ENCODE results near the gene SHPK.

The SHPK gene

DNA sequence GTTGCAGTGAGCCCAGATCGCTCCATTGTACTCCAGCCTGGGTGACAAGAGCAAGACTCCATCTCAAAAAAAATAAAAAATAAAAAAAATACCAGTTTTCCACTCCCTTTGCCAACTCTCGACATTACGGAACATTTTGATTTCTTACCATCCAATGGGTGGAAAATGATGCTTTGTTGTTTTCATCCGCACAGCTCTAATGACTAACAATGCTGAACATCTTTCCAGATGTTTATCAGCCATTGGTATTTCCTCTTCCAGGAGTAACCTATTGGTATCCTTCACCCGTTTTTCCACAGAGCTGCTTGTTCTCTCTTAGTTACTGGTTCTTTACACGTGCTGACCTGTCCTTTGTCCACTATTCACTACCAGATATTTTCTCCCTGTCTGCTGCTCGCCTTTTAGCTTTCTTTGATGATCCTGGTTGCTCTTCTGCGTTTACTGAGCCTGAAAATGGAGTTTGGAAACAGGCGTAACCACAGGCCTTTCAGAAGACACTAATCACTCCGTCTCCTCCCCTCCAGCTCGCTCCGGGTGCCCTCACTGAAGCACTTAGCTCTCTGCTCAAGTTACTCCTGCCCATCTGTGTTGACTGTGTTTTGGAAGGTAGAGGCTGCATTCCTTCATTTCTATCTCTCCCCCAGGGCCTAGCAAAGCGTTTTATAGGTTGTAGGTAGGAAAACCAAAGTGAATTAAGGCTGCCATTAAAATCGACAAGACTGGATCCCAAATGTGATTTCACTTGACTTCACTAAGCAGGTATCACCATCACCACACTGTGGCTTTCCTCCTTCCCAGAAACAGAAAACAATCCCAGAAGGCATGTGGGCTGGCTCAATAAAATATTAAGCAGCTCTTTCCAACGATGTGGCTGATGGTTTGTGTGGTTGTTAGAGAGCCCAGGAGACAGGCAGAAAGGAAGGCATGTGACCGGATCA is 8.9 kb downstream of the SHPK start:
- no peak for DNase-seq

DNA sequence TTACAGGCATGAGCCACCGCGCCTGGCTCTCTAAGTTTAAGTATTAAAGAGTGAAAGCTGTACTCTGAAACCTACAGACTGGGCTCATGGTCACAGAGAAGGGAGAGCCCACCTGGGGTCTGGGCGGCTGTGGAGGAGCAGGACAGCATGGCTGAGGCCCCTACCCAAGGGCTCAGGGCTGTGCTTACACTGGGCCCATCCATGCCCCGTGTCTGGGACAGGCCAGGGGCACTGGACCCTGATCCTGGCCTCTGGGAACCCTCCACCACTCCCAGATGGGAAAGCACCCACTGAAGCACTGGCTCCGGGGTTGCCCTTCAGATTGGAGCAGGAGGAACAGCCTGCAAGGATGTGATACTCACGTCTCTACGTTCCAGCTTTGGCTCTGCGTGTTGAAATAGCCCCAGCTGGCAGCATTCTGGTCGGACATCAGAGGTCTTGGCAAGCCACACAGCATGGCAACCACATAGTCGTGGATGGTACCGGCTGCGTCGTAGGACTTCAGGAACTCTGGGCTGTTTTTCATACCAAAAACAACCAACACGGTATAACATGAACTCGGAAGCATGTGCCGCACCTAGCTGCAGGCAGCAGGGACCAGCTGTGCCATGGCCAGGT is 13.0 kb downstream of the SHPK start:
- DNase-seq, result no peak

DNA sequence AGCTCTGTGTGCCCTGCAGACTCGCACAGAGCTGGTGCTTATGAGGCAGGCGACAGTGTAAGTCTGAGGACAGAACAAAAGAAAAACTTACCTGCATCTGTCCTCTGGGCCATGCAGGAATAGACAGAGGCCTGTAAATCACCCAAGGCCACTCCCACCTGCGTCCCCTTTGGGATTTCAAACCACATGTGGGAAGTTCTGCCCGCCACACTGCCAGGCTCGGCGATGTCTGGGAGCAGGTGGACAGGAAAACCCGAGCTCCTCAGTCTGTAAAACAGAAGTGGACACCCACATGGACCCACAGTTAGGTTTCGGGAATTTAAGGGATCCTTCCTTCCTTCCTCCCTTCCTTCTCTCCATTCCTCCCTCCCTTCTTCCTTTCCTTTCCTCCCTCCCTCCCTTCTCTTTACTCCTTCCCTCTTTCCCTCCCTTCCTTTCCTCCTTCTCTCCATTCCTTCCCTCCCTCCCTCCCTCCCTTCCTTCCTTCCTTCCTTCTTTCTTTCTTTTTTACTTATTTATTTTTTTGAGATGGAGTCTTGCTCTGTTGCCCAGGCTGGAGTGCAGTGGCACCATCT is 14.8 kb downstream of the SHPK start:
- DNase-seq, result no peak

DNA sequence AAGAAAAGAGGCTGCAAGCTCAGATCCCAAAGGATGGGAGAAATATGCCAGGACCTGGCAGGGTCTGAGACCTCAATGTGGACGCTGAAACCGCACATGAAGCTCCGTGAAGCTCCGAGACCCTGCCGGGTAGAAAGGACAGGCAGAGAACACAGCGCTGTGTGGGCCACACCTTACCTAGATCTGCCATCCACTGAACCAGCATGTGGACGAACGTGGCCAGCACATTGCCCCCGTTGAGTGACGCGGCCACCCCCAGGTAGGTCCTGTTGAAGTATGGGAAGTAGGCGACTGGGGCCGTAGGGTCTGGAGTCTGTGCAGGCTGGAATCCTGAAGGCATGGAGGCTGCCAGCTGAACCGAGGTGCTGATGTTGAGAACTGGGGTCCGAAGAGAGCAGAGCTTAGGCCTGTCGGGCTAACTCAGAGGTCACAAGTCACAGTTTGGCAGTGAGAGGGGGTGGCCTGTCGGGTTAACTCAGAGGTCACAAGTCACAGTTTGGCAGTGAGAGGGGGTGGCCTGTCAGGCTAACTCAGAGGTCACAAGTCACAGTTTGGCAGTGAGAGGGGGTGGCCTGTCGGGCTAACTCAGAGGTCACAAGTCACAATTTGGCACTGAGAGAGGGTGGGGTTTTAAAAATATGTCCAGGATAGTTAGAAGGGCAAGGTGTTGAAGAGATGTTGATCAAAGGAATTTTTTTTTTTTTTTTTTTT is 20.7 kb downstream of the SHPK start:
- DNase-seq, result no peak

DNA sequence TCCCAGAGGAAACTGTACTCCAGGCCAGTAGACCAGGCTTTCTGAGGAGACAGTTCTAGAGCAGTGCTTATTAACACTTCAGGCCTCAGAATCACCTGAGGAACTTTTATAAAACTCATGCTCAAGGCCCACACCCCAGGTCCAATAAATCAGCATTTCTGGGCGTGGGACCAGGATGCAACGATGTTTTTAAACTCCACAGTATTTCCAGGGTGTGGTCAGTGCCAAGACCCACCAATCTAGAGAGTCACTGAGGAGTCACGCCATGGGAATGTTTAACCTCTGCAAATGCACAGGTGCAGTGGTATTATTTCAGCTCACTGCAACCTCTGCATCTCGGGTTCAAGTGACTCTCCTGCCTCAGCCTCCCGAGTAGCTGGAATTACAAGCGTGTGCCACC is 22.9 kb downstream of the SHPK start:
- no peak for DNase-seq

- DNase-seq, result no peak
Measured at GRCh38 chr17:3610523-3610922, 25.5 kb downstream of the SHPK start.

GRCh38 chr17:3609689-3610088 is 26.4 kb downstream of the SHPK start:
- no peak for DNase-seq

DNA sequence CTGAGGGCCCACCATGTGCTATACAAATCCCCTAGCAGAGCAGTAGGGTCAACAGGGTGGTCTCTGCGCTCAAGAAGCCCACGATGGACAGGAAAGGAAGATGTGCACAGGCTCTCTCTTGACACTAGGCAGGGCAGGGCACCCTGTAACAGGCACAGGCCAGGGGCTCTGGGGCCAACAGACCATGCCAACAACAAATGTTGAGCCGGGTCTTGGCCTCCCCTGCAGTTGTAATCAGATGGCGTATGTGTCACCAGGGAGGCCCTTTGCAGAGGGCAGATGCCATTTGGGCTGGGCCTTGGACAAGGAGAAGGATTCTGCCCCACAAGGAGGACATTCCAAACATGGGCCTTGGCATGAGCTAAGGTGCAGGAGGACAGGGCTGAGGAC is 32.2 kb downstream of the SHPK start:
- DNase-seq, result no peak

DNA sequence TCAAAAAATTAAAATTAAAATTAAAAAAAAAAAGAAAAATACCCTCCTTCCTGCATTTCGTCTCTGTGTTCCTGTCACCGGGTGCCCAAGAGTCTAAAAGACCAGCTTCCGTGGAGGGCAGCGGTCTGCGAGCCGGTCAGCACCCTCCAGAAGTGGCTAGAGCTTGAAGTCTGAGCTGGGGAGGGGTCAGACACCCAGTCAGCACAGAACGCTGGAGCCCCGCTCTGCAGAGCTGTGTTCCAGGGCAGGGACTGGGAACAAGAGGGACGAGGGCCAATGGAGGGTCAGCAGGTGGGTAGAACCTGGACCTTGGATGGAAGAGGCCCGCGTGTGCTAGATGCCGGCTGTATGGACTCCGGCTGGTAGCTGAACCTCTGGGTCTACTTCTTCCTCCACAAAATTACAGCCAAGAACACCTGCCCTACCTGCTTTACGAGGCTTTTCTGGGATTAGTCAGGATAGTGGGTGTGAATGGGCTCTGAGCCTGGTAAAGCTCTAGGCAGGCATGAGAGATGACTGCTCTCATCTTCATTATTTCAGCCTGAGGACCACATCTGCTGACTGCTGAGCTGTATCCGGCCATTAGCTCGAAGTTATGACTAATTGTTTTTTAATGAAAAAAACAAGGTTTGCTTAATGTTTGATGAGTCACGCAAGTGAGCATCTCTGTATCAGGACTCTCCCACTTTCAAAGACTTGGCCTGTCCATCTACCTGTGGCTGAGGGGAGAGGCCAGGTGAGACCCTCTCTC is 32.8 kb downstream of the SHPK start:
- DNase-seq, result no peak

DNA sequence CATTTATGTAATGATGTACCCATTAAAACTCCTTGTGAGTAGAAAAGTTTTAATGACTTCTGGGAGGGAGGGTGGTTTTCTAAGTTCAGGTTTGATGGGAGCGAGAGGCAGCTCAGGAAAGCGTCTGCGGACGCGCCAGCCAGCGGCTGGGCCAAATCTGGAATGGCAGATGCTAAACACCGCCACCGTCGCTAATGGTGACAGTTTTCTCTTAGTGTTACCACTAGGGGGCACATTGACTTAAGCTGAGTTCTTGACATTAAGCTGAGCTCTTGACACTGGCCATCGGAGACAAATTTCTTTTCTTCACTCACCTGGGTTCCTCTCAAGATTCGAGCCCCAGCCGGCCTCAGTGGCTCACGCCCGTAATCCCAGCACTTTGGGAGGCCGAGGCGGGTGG is 33.6 kb downstream of the SHPK start:
- DNase-seq, result no peak

- no peak for DNase-seq
Measured at GRCh38 chr17:3600529-3601205, 35.4 kb downstream of the SHPK start.

GRCh38 chr17:3598078-3598477 is 38.0 kb downstream of the SHPK start:
- DNase-seq, result no peak

DNA sequence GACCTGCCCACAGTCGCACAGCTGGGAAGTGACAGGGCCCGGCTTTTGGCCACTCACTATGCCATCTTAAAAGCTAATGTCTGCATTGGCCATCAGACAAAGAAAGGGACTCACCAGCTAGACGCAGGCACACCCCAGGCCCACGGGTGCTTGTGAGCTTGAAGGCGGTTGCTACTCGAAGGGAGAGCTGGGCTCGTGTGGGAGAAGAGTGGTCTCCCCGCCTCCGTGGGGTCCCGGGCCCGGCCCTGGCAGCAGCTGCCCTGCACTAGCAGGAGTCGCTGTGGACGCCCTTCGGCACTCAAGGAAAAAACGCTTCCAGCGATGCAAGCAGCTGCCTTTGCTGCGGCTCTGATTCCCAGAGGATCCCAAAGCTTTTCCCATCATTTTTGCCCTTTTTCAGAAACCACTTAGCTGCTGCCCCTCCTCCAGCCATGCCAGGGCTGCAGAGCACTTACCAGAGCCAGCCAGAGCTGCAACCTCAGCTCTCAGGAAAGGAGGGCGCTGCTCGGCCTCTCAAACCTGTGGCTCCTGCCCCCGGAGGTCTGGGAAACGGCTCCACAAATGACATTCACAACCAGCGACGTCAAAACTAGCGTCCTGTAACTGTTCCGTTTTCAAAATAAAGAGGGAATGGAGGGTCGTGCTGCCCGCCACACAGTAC is 39.1 kb downstream of the SHPK start:
- DNase-seq, result no peak

- DNase-seq, result no peak
Measured at GRCh38 chr17:3594976-3595375, 41.1 kb downstream of the SHPK start.

DNA sequence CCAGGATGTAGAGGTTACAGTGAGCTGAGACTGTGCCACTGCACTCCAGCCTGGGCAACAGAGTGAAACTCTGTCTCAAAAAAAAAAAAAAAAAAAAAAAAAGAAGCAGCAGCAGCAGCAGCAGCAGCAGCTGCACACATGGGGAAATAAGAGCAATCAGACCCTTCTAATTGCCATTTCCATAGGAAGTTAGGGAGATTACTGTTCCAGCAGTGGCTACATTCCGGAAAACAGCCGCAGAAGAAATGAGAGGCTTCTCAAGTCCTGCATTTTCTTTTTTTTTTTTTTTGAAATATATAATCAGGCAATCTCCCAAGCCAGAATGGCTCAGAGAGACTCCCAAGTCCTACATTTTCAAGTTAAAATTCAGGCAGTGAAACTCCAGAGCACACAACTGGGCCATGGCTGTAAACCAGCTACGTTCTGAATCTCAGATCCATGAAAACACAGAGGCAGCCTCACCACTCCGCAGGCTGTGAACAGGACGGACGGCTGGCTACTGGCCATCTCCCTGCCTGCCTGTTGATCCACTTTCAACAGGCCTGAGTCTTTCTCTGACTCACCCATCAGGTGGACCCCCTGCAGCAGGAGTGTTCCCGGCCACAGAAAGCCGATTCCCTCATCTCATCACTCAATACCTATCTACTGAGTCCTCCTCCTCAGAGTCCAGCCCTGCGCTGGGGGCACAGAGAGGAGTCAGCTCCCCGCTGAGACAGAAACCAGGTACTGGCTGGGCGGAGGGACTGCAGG is 41.8 kb downstream of the SHPK start:
- DNase-seq, result no peak

DNA sequence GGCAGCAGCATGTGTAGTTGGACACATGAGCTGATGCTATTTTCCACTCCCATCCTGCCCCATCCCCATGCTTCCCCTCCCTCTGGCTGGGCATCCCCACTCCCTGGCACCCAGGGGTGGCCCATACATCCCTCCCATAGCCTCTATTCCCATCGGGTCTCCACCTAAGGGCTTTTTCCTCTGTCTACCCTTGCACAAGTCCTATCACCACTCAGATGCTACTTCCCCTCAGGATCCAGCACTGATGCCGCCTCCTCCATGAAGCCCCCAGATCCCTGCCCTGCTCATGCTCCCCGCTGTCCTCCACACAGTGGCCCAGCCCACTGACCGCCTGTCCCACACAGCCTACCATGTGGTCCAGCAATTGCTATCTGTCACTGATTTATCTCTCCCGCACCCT is 42.7 kb downstream of the SHPK start:
- DNase-seq, result no peak

DNA sequence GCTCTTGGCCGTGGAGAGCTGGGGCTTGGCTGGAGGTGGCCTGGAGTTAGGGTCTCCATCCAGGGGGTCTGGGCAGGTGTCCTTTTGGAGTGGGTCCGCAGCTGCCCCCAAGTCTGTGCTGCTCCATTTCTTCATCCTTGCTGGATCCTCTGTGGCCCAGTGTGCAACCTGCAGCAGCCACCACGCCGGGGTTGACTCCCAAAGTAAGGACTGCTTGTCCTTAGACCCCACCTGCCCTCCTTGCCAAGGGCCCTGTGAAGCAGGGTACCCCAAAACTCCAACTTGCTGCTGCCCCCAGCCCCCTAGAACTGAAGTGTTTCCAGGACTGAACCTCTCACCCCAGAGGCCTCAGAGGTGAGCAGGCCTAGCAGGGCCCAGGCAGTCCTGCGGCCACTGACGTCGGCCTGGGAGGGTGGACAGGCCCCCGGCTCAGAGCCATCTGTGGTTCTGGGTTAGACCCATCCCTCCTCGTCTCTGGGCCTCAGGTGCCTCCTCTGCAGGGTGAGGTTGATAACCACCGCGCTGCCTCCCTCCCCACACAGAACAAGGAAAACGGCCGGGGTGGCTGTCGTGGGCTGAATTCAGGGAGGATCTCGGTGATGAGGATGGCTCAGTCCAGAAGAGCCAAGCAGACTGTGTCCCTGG is 43.7 kb downstream of the SHPK start:
- no peak for DNase-seq

- no peak for DNase-seq
Measured at GRCh38 chr17:3590768-3591167, 45.3 kb downstream of the SHPK start.

DNA sequence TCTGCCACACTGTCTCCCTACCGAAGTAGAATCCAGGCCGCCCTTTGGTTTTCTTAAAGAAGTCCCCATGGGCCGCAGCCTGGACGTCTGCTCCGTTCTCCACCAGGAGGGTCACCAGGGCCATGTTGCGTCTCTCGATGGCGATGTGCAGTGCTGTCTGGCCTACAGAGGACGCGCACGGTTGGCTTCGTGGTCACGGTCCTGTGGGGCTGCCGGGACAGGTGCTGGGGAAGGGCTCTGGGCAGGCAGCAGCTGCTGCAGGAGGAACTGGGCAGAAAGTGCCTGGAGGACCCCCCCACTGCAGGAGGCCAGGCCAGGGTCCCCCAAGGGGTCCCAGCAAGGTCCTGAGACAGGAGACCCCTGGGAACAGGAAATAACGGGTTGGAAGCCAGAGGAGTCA is 45.8 kb downstream of the SHPK start:
- no peak for DNase-seq

DNA sequence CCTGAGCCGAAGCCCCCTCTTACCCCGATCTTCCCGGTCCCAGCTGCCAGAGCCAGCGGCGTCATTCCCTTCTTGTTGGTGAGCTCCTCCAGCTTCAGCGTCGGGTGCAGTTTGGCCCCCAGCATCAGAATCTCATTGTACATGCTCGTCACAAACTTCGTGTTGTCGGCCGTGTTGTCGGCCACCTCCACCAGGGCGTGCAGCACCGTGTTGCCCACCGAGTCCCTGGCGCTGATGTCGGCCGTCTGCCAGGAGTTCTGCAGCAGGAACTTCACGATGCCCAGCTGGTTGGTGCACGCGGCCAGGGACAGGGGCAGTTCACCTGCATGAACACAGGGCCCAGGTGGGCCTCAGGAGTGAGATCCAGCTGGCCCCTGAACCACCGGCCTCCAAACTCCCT is 46.3 kb downstream of the SHPK start:
- no peak for DNase-seq
